ENCODE results near the gene CTXN1.
"Not testable (repeated sequence)": the region's sequence is repeated elsewhere in the genome, so short reads cannot be mapped to it uniquely, and the experiment has no call there.

CTXN1 gene

DNA sequence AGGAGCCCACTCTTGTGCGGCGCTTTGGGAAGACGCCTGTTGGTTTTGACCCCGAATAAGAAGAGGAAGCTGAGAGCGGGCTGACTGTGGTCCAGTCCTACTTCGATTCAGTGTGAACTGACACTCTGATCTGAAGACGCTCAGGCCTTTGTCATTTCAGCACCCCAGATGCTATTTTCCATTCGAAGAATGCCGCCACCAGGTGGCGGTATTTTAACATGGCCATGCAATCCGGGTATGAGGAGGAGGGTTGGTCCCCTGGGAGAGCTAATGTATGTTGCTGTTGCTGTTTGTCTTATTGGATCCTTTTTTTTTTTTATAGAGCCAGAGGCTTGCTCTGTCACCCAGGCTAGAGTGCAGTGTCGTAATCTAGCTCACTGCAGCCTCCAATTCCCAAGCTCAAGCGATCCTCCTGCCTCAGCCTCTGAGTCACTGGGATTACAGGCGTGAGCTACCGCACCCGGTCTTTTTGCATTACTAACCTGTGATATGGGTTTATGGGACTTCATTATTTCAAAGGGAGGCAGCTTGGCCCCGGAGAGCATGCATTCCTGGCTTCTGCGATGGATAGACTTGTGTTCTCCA, 18.3 kb upstream of the CTXN1 start:
- peak; percentile 89 for DNase-seq (ENCODE audit: low spot score)

DNA sequence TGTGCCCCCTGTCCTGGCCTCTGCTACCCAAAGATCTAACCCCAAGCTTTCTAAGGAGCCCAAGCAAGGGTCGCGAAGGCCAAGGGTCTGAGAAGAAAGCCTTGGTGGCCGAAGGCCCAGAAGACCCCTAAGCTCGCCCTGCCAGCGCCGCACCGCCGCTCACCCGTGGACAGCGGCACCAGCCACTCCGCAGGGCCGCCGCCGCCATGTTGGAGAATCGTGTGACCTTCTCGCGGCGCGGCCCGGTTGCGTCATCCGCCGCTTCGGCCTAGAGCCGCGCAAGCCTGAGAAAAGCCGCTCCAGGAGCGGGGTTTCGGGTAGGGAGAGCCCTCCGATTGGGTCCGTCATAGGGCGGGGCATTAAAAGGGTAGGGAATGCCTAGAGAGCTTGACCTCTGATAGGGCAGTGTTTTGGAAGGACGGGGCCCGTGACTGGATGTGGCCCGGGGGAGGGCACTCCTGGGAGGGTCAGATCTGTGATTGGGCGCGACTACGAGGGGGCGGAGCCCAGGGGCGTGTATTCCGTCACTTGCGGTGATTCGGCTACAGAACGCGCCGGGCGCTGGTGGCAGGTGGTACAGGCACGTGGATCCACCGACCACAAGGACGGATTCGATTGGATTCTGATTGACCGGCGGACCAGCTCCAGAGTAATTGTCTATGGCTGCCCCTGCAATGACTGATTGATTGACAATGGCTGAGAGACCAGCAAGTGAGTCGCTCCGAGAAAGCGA, 17.7 kb upstream of the CTXN1 start, which contains the start of gene TIMM44:
Gene TIMM44, minus strand, starts transcription at position 223 of the 733 bp plus-strand sequence. Its CDS starts 15 bp downstream, at position 208.
- peak; percentile 99 for DNase-seq (ENCODE audit: low spot score)

DNA sequence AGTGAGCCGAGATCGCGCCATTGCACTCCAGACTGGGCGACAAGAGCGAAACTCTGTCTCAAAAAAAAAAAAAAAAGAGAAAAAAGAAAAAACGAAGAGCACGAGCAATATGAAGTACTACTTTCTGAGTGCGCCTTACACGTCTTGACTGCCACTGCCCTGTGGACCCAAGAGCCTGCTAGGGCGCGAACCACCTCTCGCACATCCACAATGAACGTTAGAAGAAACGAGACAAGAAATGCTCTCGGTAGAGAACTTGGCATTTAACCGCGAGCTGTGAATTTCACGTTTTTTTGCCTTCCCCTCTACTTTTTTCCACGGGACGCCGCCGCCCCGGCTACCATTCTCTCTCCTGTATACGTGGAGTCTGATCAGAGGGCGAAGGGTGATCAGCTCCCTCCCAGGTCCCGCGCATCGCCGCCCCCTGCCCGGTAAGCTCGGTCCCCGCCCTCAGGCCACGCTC, 17.1 kb upstream of the CTXN1 start:
- DNase-seq (ENCODE audit: low spot score) = no peak

DNA sequence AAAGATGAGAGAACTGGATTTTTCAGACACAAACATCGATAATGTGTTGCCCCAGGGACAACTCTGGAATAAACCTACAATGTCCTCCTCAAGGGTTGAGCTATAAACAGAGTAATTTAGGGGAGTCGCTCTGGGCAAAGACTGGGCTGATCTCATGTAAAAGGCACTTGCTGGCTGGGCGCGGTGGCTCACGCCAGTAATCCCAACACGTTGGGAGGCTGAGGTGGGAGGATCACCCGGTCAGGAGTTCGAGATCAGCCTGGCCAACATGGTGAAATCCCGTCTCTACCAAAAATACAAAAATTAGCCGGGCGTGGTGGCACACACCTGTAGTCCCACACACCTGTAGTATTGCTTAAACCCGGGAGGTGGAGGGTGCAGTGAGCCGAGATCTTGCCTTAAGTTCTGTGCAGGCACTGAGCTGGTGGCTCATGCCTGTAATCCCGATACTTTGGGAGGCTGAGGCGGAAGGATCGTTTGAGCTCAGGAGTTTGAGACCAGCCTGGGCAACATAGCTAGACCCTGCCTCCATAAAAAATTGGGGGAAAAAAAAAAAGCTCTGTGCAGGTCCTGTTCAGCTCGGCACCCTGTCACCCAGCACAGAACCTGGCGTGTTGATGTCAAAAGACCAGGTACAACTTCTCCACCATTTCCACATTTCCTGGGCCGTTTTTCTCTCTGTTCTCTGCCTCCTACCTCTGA, 16.1 kb upstream of the CTXN1 start:
- no peak for DNase-seq (ENCODE audit: low spot score)

DNA sequence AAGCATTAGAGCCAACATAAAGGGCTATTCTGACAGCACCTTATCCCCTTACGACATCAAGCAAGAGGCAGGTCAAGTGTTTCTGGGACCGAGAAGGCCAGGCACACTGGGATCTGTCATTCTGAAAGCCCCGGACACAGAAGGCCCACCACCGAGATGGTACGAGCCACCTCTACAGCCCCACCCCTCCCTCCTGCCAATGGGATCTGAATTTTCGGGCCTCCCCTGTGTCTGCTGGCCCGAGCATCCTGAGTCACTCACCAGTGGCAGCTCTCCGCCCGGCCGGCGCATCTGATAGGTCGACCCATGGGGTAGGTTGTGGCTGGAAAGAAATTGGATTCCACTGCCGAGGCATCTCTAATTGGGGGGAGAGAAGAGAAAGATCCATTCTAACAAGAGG, 14.9 kb upstream of the CTXN1 start:
- no peak for DNase-seq (ENCODE audit: low spot score)

DNA sequence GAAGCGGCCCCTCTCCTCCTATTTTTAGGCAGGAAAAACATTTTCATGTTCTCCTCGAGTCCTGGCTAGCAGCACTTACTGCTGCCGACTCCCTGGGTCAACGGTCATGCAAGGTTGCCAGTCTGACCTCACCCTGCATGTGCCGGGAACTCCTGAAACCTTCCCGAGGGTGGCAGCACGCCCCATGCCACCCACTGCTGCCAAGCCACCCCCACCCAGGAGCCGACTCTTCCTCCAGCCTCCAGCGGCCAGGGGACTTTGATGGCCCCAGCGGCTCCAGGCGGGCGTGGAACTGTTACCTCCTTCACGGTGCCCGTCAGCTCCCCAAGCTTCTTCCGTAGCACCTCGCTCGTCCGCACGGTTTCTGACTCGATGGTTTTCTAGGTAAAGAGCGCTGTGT, 8.8 kb upstream of the CTXN1 start:
- no peak for DNase-seq (ENCODE audit: low spot score)

DNA sequence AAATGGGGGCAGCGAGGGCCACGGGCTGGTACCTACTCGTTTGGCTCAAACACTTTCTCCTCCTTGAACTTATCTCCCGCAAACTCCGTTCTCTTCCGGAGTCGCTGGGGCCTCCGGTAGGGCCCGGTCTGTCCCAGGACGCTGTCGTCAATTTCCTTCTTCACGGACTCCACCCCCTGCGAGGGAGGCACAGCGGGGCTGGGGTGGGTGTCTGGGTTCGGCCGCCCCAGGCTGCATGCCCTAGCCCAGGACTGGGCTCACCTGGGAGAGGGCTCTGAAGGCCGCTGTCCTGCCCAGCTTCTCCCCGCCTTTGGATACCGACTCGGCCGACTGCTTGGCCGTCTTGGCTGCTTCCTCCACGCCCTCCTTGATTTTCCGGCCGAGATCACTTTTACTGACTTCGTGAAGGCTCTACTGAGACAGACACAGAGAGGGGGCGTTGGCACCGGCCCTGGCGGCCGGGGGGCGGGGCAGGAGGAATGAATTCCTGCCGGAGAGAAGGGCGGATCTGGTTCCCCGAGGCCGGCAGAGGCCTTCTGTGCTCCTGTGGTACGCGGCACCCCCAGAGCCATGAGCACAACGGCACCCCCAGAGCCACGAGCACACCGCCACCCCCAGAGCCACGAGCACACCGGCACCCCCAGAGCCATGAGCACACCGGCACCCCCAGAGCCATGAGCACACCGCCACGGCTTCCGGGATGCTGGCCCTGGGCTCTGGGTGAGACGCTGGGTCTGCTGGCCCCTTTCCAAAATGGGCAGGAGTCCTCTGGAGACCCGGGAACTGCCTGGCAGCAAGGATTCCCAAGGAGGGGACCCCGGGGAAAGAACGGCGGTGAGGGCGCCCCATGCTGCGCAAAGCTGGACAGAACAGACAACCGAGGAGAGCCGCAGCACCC, 8.1 kb upstream of the CTXN1 start:
- DNase-seq (ENCODE audit: low spot score) = no peak

DNA sequence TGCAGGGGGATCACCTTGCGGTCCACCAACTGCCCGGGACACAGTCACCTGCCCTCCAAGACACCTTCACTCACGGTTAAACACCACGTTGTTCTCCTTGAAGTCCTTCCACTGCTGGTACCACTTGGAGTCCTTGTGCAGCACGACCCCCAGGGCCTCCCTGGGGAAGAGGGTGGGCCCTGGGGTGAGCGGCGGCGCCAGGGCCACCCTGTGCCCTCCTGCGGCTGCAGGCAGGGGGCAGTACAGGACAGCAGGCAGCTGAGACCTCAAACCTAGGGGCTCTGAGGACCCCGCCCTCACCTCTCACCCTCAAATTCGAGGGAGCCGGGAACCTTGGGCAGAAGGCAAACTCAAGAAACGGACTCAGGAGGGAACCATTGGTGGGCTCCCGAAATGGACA, 7.5 kb upstream of the CTXN1 start:
- no peak for DNase-seq (ENCODE audit: low spot score)

DNA sequence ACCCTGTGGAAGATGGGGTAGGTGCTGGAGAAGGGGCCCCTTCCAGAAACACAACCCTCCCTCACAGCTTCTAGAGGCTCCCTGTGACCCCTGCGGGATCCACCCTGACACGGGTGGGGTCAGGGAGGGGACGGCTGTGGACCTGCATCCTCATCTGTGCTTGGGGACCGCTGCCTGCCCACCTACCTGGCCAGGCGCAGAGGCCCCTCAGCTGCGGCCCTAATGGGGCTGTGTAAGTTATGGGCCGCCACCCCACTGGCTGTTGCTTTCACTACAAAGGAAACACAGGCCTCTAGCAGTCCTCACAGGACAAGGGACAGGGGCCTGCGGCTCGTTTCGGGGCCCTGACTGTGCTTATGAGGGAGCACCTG, 7.0 kb upstream of the CTXN1 start:
- no peak for DNase-seq (ENCODE audit: low spot score)

DNA sequence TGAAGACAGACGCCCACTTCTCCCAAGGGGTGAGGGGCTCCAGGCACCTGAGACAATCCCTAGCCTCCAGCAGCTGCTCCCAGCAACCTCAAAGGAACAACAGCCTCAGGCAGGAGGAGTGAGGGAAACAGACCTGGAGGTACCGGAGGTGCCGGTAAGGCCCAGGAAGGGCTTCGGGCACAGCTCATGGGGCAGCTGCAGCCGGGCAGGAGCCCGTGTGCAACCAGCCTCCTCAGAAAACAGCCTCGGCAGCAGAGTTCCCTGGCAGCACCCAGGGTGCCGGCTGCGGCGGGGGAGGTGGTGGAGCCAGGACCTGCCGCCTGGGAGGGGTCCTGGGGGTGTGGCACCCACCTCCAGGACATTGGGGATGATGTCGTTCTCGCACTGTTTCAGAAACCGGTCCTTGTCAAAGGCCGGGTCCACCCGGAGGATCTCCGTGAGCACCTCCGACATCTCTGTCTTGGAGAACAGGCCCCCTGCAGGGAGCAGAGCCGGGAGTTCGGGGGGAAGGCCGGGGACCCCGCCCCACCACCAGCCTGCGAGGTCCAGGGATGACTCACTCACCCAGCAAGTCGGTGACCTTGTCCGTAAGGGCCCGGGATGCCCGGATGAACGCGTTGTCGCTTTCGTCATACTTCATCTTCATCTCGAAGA, 6.5 kb upstream of the CTXN1 start:
- DNase-seq (ENCODE audit: low spot score) = no peak

DNA sequence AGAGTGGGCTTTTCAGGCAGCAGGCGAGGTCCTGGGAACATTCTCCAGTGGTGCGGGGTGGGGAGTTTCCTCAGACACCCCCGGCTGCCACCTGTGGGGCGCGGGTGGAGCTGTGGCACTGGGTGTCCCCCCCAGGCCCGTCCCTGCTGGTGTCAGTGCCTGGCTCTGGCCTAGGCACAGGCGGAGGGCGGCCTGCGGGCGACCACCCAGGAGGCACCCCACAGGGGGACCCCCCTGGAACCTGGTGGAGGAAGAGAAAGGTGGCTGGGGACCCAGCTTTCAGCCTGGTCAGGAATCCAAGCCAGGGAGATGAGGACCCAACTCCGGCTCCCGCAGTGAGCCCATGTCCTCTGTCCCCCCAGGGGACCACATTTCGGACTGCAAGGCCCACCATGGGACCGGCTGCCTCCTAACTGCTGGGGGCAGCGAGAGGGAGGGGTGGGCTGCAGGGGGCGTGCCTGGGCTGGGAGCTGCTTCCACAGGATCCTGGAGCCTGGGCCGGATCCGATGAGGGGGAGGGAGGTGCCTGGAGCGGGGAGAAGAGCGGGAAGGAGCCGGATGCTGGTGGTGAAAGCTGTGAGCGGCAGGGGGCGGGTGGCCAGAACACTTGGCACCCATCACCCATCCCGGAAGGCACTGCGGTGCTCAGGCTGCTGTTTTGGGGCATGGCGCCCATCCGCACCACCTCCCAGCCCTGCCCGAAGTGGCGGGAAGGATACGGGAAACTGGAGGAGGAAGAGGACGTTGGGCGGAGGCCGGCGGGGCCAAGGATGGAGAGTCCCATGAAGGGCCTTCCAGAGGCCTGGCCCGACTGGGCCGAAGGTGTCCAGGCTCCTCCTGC, 5.5 kb upstream of the CTXN1 start:
- DNase-seq (ENCODE audit: low spot score) = no peak

DNA sequence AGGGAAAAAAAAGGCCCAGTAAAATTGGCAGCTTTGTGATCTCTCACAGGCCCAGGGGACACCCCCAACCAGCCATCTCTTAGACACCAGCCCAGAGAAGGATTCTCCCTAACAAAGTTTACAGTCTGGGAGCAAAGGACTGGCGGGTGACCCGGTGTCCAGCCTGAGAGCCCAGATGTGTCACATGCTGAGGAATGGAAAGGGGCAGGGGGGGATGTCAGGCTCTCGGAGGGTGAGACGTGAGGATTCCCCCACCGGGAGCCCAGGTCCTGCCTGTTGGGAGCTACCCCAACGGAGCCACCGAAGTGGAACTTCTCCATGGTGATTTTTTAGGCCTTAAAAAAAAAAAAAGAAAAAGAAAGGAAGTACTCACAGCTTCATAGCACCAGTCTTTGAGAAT, 4.8 kb upstream of the CTXN1 start:
- no peak for DNase-seq (ENCODE audit: low spot score)

DNA sequence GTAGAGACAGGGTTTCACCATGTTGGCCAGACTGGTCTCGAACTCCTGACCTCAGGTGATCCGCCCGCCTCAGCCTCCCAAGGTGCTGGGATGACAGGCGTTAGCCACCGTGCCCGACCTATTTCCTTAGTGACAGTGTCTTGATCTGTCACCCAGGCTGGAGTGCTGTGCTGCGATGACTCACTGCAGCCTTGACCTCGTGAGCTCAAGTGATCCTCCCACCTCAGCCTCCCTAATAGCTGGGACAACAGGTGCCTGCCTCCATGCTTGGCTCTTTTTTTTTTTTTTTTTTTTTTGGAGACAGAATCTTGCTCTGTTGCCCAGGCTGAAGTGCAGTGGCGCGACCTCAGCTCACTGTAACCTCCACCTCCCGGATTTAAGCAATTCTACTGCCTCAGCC, 4.1 kb upstream of the CTXN1 start:
- not testable (repeated sequence) for DNase-seq (ENCODE audit: low spot score)

DNA sequence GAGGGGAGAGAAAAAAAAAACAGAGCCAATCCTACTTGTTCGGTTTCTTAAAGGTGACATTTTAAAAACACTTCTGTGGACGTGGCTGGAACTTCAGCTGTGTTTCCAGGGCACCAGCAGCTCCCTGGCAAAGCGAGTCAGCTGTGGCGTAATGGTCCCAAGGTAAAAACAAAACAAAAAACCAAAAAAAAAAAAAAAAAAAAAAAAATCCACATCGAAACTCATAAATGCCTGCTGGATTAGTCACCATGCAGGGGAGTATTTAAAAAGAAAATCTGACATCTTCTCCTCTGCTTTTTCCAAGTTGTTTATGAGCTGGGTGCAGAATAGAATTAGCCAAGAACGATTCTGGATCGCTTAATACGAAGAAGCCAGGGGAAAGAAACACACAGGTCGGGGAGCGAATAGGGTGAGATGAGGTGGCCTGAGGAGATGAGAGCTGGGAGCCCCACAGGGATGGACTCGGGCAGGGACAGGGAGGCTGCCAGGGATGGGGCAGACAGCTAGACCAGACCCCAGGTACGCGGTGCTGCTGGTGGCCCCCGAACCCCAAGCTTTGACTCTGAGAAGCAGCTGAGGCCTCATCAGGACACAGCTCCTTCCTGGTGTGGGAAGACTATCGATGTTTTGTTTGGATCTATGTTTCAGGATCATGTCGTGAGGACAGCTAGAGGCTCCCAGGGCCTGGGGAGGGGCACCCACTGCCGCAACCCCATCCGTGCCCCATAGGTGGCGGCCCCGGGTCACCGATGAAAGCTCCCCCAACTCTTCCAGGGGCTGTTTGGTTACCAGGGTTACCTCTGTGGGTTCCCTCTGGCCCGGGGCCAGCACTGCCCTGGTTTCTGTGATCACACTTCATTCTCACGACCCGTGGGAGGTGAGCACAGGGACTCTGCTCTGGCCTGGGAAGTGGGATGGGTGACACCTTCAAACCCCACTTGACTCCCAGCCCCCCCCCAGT, 3.1 kb upstream of the CTXN1 start:
- DNase-seq (ENCODE audit: low spot score) = peak; percentile 41

DNA sequence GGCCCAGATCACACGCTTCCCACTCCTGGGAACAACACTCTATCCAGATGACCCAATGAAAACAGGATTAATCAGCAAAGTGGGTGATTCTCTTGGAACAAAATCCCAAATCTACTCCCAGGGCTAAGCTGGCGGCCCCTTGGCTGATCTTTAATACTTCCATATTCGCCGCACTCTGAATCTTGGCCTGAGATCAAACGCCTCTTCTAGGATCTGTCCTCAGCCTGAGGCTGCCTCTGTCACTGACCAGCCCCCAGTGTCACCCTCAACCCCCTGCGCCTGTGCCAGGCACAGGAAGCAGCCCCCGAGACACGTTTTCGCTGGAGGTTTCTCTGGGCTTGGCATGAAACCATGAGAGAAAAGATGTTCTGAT, 2.4 kb upstream of the CTXN1 start:
- no peak for DNase-seq (ENCODE audit: low spot score)

DNA sequence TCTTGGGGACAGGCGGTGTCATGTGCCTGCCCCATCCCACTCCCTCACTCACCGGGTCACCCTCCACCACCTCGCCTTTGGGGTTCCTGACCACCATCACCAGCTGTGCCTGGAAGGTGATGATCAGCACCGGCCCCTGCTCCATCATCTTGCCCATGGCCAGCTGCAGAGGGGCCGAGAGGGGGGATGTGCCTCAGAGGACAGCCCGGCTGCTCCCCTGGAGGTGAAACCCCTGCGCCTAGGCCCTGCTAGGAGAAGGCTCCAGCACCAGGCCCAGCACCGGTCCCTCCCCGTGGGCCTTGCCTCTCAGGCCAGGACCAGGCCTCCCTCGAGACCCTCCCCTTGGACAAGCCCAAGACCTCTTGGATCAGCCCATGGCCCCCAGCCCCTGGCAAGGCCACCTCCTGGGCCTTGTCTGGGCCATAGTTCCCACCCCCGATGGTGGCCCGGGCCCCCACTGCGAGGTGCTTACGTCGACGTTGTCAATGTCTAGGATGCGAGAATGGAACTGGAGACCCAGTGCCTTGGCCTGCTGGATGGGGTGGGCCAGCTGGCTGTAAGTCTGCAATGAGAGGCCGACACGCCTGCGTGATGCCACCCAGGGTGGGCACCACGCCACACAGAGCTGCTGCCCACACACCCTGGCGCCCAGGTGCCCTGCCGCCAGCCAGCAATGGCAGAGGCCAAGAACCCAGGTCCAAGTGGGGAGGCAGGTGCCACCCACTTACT, 1.8 kb upstream of the CTXN1 start:
- no peak for DNase-seq (ENCODE audit: low spot score)

DNA sequence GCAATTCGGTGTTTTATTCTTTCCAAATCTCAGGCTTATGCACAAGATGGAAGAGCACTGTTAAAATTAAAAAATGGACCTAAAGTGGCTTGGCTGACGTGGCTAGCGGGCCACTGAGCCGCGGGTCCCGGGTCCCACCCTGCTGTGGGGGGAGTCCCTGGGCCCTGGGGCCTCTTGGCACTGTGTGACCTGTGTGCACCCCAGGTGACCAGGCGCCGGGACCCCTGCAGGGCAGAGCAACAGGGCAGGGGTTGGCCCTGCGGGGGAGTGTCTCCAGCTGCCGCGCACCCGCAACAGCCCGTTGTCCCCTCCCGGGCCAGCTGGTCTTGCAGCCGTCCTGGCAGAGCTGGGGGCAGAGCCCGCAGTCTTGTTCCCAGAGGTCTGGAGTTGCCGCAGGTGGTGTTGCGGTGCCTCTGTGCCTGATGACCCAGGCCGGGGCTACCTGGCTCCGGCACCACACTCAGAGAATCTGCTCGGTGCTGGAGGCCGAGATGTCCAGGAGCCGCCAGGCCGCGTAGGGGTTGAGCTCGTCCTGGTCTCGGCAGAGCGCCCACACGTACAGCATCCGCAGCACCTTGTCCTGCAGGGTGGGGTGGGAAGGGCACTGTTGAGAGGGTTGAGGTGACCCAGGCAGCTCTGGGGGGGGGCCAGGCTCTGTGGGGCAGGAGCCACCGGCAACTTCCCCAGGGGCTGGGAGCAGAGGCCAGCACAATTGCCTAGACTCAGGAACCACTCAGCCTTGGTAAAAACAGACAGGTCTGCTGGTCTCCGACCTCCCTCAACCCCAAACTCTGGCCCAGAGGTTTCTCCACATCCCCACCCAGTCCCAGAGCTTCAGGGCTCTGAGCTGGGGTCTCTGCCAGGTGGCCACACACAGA, 1.0 kb upstream of the CTXN1 start:
- no peak for DNase-seq (ENCODE audit: low spot score)
